ENCODE data around the gene DFFB. TPM values are rescaled to one million over a fixed set of nuclear protein-coding genes. Genes with fewer than 3 reads are reported as not detected.

Gene DFFB
- total RNA-seq, 1 donor from 2014 or later, result 17.3 TPM

DNA sequence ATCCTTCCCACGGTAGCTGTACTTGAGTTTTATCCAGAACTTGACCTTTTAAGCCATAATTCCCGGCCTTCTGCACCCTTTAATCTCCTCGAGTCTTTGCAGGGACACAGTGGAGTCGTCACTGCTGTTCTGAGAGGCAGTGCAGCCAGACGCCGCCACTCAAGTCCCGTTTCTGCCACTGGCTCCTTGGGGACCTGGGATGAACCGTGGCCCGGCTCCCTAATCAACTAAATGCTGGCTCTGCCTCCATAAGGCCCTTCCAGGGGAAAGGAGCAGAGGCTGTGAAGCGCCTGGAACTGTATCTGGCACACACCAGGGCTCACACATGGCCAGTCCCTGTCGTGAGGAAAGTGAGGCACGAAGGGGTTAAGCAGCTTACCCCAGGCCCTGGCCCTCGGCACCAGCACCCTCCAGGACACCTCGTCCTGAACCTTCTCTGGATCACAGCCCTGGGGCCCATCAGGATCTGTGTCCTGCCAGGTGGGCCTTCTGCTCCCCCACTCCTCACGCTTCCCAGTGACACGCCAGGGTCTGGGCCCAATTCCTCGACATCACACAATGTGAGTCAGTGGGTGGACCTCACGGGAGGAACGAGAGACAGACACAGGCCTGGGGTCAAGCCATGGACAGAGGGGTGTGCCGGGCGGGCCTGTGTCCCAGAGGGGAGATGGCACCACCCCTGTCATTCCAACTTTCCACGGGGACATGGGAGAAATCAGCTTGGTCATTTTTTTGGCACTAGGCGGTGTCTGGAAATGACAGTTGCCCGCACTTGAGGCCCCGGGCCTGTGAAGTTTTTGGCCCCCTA, 66.3 kb downstream of the DFFB start:
- no peaks in the 10 kb centered on the region for H3K36me3 Mint-ChIP-seq (ENCODE audit: low read depth)
- H3K27ac Mint-ChIP-seq, result no peak overlapping the region
- H3K4me3 Mint-ChIP-seq (ENCODE audit: low read depth), result no peak overlapping the region
- no peaks in the 10 kb centered on the region for H3K9me3 Mint-ChIP-seq
- intact Hi-C loops (cut with micrococcal nuclease), result no loop called here
- H3K27me3 Mint-ChIP-seq (ENCODE audit: low read depth), result no peaks in the 10 kb centered on the region
- H3K4me1 Mint-ChIP-seq (ENCODE audit: low read depth), result peaks cover 5% of the 10 kb centered on the region
- no peak for DNase-seq (ENCODE audit: low spot score)

DNA sequence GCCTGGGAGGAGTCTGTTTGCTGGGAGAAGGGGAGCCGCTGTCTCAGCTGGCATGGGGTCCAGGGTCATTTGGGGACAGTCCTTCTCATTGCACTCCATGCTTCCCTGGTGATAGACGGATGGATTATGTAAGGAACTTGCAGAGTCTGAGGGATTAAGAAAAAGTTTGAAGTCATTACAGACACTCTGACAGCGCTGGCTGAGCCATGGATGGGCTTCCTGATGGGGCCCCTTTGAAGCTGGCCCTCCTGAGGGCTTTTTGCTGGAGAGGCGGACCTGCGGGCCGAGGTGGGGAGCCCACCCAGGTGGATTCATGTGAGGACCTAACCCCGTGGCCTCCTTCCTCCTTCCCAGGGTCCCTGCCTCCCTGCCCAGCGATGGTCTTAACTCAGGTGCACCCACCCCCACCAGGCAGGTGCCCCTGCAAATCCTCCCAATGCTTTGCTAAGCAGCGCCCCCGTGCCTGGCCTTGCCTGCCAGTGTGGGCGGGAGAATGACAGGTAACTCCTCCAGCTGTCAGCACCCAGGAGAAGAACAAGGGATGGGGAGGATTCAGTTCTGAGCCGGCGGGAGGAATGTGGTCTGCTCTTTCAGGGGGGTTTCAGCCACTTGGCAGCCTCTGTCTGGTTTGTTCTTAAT, 67.0 kb downstream of the DFFB start:
- Mint-ChIP-seq H3K36me3 (ENCODE audit: low read depth) (no peaks in the 10 kb centered on the region), H3K9me3 (peaks cover 1% of the 10 kb centered on the region), H3K27ac (no peak overlapping the region), H3K4me3 (ENCODE audit: low read depth) (no peak overlapping the region), H3K27me3 (ENCODE audit: low read depth) (no peaks in the 10 kb centered on the region), H3K4me1 (ENCODE audit: low read depth) (peaks cover 5% of the 10 kb centered on the region)
- intact Hi-C loops (cut with micrococcal nuclease), result no loop called here
- no peak for DNase-seq (ENCODE audit: low spot score)

DNA sequence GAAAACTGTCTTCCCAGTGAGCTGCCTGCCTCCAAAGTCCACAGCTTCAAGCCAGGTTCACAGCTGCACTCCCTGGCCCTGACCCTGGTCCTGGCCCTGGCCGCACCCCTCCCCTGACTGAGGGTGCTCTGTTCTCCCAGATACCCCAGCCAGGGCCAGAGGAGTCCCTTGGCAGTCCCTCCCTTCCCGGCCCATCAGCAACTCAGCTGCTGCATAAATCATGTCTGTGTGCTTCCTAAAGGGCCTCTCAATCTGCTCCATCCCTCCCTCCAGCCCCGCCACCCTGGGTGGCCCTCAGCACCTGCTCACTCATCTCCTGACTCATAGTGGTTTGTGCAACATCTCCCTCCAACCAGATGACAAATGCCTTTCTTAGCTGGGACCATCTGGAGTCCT, 67.5 kb downstream of the DFFB start:
- Mint-ChIP-seq H3K27ac (no peak overlapping the region), H3K27me3 (ENCODE audit: low read depth) (no peaks in the 10 kb centered on the region), H3K4me1 (ENCODE audit: low read depth) (peaks cover 5% of the 10 kb centered on the region), H3K36me3 (ENCODE audit: low read depth) (no peaks in the 10 kb centered on the region), H3K4me3 (ENCODE audit: low read depth) (no peak overlapping the region), H3K9me3 (peaks cover 5% of the 10 kb centered on the region)
- intact Hi-C loops (cut with micrococcal nuclease), result no loop called here
- DNase-seq (ENCODE audit: low spot score), result no peak

DNA sequence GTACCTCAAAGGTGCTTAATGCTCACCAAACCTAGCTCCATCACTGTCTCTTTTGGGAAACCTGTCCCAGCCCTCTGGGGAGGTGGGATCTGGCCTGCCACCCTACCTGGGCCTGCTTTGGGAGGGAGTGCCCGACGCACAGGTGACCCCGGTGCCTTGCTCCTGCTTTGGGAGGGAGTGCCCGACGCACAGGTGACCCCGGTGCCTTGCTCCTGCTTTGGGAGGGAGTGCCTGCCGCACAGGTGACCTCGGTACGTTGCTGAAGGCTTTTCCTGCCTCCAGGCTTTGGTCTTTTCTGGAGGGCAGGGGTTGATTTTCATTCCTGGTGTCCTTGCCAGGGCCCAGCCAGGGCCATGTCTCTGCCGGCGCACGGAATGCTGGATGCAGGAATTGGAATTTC, 68.0 kb downstream of the DFFB start:
- intact Hi-C loops (cut with micrococcal nuclease), result no loop called here
- DNase-seq (ENCODE audit: low spot score), result no peak
- H3K9me3 Mint-ChIP-seq, result peaks cover 8% of the 10 kb centered on the region
- H3K4me3 Mint-ChIP-seq (ENCODE audit: low read depth), result no peak overlapping the region
- no peak overlapping the region for H3K27ac Mint-ChIP-seq
- H3K4me1 Mint-ChIP-seq (ENCODE audit: low read depth), result peaks cover 5% of the 10 kb centered on the region
- no peaks in the 10 kb centered on the region for H3K27me3 Mint-ChIP-seq (ENCODE audit: low read depth)
- no peaks in the 10 kb centered on the region for H3K36me3 Mint-ChIP-seq (ENCODE audit: low read depth)

DNA sequence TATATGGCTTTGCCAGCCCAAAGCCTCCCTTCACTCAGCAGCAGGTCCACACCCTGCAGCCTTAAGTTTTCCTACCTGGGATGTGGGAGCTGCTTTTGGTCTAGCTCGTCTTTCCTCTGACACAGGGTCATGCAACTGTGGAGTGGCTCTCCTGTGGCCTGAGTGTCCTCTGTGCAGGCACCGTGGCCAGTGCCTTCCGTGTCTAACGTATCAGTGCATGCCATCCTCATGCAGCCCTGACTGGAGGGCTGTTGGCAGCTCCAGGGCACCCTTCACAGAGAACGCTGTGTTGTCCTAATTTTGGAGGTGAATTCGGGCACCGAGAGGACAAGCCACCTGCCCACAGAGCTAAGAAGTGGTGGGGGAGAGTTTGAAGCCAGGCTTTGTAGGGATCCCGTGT, 68.5 kb downstream of the DFFB start:
- H3K36me3 Mint-ChIP-seq (ENCODE audit: low read depth), result no peaks in the 10 kb centered on the region
- H3K9me3 Mint-ChIP-seq, result peaks cover 12% of the 10 kb centered on the region
- no peak for DNase-seq (ENCODE audit: low spot score)
- H3K4me3 Mint-ChIP-seq (ENCODE audit: low read depth), result no peak overlapping the region
- no peak overlapping the region for H3K27ac Mint-ChIP-seq
- H3K27me3 Mint-ChIP-seq (ENCODE audit: low read depth), result no peaks in the 10 kb centered on the region
- intact Hi-C loops (cut with micrococcal nuclease), result no loop called here
- peaks cover 5% of the 10 kb centered on the region for H3K4me1 Mint-ChIP-seq (ENCODE audit: low read depth)

DNA sequence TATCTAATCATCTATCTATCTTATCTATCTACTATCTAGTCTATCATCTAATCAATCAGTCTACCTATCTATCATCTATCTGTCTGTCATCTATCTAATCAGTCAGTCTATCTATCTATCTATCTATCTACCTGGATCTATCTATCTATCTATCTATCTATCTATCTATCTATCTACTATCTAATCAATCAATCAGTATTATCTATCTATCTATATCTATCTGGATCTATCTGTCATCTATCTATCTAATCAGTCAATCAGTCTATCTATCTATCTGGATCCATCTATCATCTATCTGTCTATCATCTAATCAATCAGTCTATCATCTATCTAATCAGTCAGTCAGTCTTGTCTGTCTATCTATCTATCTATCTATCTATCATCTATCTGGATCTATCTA, 69.7 kb downstream of the DFFB start:
- Mint-ChIP-seq H3K9me3 (peaks cover 12% of the 10 kb centered on the region), H3K36me3 (ENCODE audit: low read depth) (no peaks in the 10 kb centered on the region), H3K4me1 (ENCODE audit: low read depth) (peaks cover 2% of the 10 kb centered on the region), H3K4me3 (ENCODE audit: low read depth) (no peak overlapping the region), H3K27me3 (ENCODE audit: low read depth) (no peaks in the 10 kb centered on the region), H3K27ac (no peak overlapping the region)
- DNase-seq (ENCODE audit: low spot score), result no peak
- intact Hi-C loops (cut with micrococcal nuclease), result no loop called here

DNA sequence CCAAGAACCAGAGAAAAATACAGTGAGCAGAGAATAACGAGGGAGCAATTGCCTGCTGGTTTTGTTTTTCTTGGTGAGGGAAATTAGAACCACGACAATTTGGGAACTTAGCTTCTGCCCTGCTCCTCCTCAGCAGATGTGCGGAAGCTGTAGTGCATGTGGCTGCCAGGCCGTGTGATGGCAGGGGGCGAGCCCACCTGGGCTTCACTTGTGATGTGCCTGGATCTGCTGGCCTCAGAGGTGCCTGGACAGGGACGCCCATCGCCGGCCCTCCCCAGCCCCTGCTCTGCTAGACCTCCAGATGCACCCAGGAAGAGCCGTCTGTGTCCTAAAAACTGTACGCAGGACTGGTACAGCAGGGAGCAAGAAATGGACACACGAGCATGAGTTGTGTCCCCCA, 71.3 kb downstream of the DFFB start:
- Mint-ChIP-seq H3K4me1 (ENCODE audit: low read depth) (no peaks in the 10 kb centered on the region), H3K27ac (no peak overlapping the region), H3K36me3 (ENCODE audit: low read depth) (no peaks in the 10 kb centered on the region), H3K4me3 (ENCODE audit: low read depth) (no peak overlapping the region), H3K9me3 (peaks cover 12% of the 10 kb centered on the region), H3K27me3 (ENCODE audit: low read depth) (no peaks in the 10 kb centered on the region)
- intact Hi-C loops (cut with micrococcal nuclease), result no loop called here
- no peak for DNase-seq (ENCODE audit: low spot score)

DNA sequence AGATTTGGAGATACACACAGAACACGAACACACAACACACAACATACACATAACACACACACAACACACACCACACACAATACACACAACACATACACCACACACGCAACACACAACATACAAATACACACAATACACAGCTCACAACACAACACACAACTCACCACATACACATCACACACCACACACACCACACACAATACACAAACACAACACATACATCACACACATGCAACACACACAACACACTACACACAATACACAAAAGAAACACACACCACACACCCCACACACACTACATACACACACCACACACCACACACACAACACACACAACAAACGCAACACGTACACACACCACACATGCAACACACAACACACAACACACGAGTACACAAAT, 71.8 kb downstream of the DFFB start:
- Mint-ChIP-seq H3K4me3 (ENCODE audit: low read depth) (no peak overlapping the region), H3K27ac (no peak overlapping the region), H3K36me3 (ENCODE audit: low read depth) (no peaks in the 10 kb centered on the region), H3K4me1 (ENCODE audit: low read depth) (no peaks in the 10 kb centered on the region), H3K27me3 (ENCODE audit: low read depth) (no peaks in the 10 kb centered on the region), H3K9me3 (peaks cover 12% of the 10 kb centered on the region)
- no peak for DNase-seq (ENCODE audit: low spot score)
- intact Hi-C loops (cut with micrococcal nuclease), result no loop called here

DNA sequence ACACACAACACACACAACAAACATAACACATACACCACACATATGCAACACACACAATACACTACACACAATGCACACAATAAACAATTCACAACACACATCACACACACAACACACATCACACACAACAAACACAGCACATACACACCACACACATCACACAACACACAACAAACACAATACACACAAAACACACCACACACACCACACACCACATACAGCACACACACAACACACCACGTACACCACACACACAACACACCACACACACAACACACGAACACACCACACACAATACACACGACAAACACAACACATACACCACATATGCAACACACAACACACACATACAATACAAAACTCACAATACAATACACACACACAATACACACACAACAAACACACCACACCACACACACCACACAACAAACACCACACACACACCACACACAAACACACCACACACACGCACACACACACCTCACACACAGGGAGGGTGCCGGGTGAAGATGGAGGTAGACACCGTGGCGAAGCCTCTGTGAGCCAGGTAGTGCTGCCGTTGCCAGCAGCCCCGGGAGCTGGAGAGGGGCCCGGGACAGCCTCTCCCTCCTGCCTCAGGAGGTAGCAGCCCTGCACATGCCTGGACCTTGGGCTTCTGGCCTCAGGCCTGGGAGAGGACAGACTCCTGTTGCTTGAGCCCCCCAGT, 73.2 kb downstream of the DFFB start:
- peaks cover 12% of the 10 kb centered on the region for H3K9me3 Mint-ChIP-seq
- DNase-seq (ENCODE audit: low spot score), result no peak
- H3K27ac Mint-ChIP-seq, result no peak overlapping the region
- no peaks in the 10 kb centered on the region for H3K4me1 Mint-ChIP-seq (ENCODE audit: low read depth)
- no peaks in the 10 kb centered on the region for H3K36me3 Mint-ChIP-seq (ENCODE audit: low read depth)
- peaks cover 2% of the 10 kb centered on the region for H3K27me3 Mint-ChIP-seq (ENCODE audit: low read depth)
- intact Hi-C loops (cut with micrococcal nuclease), result no loop called here
- no peak overlapping the region for H3K4me3 Mint-ChIP-seq (ENCODE audit: low read depth)

DNA sequence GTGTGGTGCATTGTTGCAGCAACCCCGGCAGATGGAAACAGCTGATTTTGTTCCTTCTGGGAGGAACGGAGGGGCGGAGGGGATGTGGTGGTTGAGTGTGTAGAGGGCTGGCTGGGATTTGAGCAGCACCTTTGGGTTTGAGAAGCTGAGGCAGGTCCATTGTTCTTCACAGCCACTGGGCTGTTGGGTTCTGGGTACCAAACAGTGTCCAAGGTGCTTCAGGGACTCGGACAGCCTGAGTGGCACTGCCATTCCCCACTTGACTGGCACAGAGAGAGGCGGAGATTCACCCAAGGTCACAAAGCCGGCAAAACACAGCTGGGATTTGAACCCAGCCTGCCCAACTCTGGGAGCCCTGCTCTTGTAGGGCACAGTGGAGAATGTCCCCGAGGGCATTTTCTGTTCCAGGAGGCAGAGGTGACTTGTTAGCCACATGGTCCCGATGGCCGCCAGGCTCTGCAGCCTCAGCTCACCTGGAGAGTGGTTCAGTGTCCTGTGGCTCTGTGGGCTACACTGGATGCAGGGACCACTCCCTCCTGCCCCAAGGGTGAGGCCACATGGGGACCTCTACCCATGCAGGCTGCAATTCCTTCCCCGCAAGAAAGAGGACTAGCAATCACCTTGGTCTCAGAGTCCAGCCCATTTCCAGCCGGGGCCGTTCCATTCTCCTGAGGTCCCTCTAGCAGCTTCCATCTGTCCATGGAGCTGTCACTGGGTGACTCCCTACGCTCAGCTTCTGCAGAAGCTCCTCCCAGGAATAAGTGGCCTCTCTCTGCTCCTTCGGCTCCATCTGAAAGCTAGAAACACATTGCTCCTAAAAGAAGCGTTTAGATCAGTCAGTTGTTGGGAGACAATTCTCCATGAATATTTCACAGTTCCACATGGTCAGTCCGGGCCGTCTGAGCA, 74.0 kb downstream of the DFFB start:
- Mint-ChIP-seq H3K4me1 (ENCODE audit: low read depth) (no peaks in the 10 kb centered on the region), H3K27ac (no peak overlapping the region), H3K27me3 (ENCODE audit: low read depth) (peaks cover 2% of the 10 kb centered on the region), H3K36me3 (ENCODE audit: low read depth) (no peaks in the 10 kb centered on the region), H3K9me3 (peaks cover 12% of the 10 kb centered on the region), H3K4me3 (ENCODE audit: low read depth) (no peak overlapping the region)
- DNase-seq (ENCODE audit: low spot score), result no peak
- intact Hi-C loops (cut with micrococcal nuclease), result no loop called here

DNA sequence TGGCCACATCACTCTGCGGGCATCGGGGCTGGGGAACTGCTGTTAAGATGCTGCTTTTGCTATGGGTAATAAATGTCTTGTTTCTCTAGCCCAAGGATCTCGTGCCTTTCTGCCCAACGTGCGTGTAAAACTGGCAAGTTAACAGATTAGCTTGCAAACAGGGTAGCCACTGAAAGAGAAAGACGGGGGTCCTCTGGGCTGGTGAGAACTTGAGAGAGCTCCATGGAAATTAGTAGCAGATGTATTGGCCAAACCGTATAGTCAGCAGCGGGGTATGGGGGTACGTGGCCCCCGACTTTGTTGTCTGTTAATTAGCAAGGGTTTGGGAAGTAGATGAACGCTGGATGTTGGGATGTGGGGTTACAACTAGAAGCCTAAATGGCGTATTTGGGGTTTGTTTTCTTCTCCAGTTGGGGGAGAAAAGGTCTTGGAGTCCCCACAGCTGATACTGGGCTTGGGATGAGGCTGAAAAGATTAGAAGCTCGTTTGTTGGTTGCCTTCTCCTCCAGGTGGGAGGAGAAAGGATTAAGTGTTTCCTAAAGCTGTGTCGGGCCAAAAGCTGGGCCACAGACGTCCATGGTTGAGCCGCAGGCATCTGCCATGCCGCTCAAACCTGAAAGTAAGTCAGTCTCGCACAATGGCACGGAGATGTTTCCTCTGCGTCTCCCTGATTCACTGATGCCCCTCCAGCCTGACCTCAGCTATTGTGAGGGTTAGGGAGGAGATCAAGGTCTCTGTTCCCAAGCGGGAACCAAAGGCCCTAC, 75.1 kb downstream of the DFFB start:
- Mint-ChIP-seq H3K36me3 (ENCODE audit: low read depth) (no peaks in the 10 kb centered on the region), H3K4me3 (ENCODE audit: low read depth) (no peak overlapping the region), H3K27me3 (ENCODE audit: low read depth) (peaks cover 2% of the 10 kb centered on the region), H3K27ac (no peak overlapping the region), H3K9me3 (peaks cover 12% of the 10 kb centered on the region), H3K4me1 (ENCODE audit: low read depth) (no peaks in the 10 kb centered on the region)
- intact Hi-C loops (cut with micrococcal nuclease), result no loop called here
- DNase-seq (ENCODE audit: low spot score), result no peak
